GM21367 (cell line): ENCODE results near the gene RGS6.
A peak's percentile ranks its signal among the peaks of the same experiment; 100 is the strongest.

ENCODE experiments used
- ATAC-seq: cut with Tn5 transposase; IDR thresholded peaks from one replicate; pipeline ENCODE4 v1.9.1; 2021; ENCODE audit not compliant: unreplicated experiment

The RGS6 gene

GRCh38 chr14:72488514-72488913 is 556.3 kb downstream of the RGS6 start:
- no peak for ATAC-seq

- ATAC-seq, result no peak
These were observed 560.0 kb downstream of the RGS6 start for GRCh38 chr14:72492196-72492595.

- ATAC-seq, result no peak
These were observed 563.4 kb downstream of the RGS6 start for GRCh38 chr14:72495668-72496067.

GRCh38 chr14:72498646-72499045 is 566.4 kb downstream of the RGS6 start:
- no peak for ATAC-seq

GRCh38 chr14:72499746-72500145 is 567.5 kb downstream of the RGS6 start:
- no peak for ATAC-seq

GRCh38 chr14:72500234-72500838 is 568.1 kb downstream of the RGS6 start:
- ATAC-seq, result no peak

- ATAC-seq, result no peak
These were observed 569.2 kb downstream of the RGS6 start for GRCh38 chr14:72501439-72501838.

- no peak for ATAC-seq
These were observed 571.0 kb downstream of the RGS6 start for GRCh38 chr14:72503271-72503670.

- no peak for ATAC-seq
These were observed 571.6 kb downstream of the RGS6 start for GRCh38 chr14:72503696-72504368.

GRCh38 chr14:72510566-72510965 is 578.3 kb downstream of the RGS6 start:
- ATAC-seq, result no peak

- ATAC-seq, result no peak
These were observed 580.1 kb downstream of the RGS6 start for GRCh38 chr14:72512281-72512680.

- no peak for ATAC-seq
These were observed 580.7 kb downstream of the RGS6 start for GRCh38 chr14:72512925-72513324.

- no peak for ATAC-seq
These were observed 581.1 kb downstream of the RGS6 start for GRCh38 chr14:72513346-72513745.

- no peak for ATAC-seq
These were observed 581.9 kb downstream of the RGS6 start for GRCh38 chr14:72513965-72514659.

- no peak for ATAC-seq
These were observed 582.4 kb downstream of the RGS6 start for GRCh38 chr14:72514660-72515025.

- no peak for ATAC-seq
These were observed 583.8 kb downstream of the RGS6 start for GRCh38 chr14:72515779-72516770.

- ATAC-seq, result no peak
These were observed 584.9 kb downstream of the RGS6 start for GRCh38 chr14:72516936-72517700.

- no peak for ATAC-seq
These were observed 585.5 kb downstream of the RGS6 start for GRCh38 chr14:72517736-72518135.

- peak; percentile 49 for ATAC-seq
These were observed 586.7 kb downstream of the RGS6 start for GRCh38 chr14:72518809-72519377.

GRCh38 chr14:72519543-72519942 is 587.3 kb downstream of the RGS6 start:
- ATAC-seq, result no peak
